Psoas muscle (tissue), 8 donors: ENCODE data around the gene CLBA1. TPM values are rescaled to one million over a fixed set of nuclear protein-coding genes. Genes with fewer than 3 reads are reported as not detected.

Experiments
- ATAC-seq, 4 donors: fragments of 200-7000 bp; cut with Tn5 transposase; one replicate each; pipeline ENCODE4 v1.9.1; 2020; ENCODE audit warnings: moderate library complexity in 3 of 4, mild to moderate bottlenecking in 2 of 4
- DNase-seq, 2 donors: peaks; one replicate each; pipeline ENCODE4 v3.0.0-alpha.2; 2020
- H3K27ac ChIP-seq: fragments of 200-600 bp; one replicate; pipeline ENCODE4 v1.8.0; 2022
- H3K27me3 ChIP-seq, 3 donors: fragments of 200-600 bp in 1 of 3; one replicate each; pipeline versions ENCODE4 v1.6.1 to v1.8.0; 2013 to 2022; ENCODE audit warnings: low read length in 2 of 3, mild to moderate bottlenecking in 2 of 3, moderate library complexity in 1 of 3; ENCODE audit not compliant: insufficient read depth in 3 of 3
- H3K36me3 ChIP-seq, 2 donors: fragments of 200-600 bp in 1 of 2; one replicate each; pipeline versions ENCODE4 v1.6.1 to v1.8.0; 2013 to 2022; ENCODE audit warnings: low read depth in 1 of 2, mild to moderate bottlenecking in 1 of 2, moderate library complexity in 1 of 2; ENCODE audit not compliant: insufficient read depth in 1 of 2
- H3K4me1 ChIP-seq: fragments of 200-600 bp; one replicate; pipeline ENCODE4 v1.8.0; 2022
- H3K4me3 ChIP-seq: fragments of 200-600 bp; one replicate; pipeline ENCODE4 v1.8.0; 2022; ENCODE audit warnings: mild to moderate bottlenecking
- H3K9me3 ChIP-seq: fragments of 200-600 bp; one replicate; pipeline ENCODE4 v1.8.0; 2022
- WGBS, 3 donors: extraction: QIAGEN DNeasy Blood & Tissue Kit; methylation state at CpG; one replicate each; pipeline versions ENCODE4 v1.1.6 to v1.1.7; 2013; 5-methylcytosine and 5-hydroxymethylcytosine counted together
- intact Hi-C, 2 donors: fragments of 100-400 bp; cut with DNase I; formaldehyde crosslinking; loops; one replicate each; pipeline versions ENCODE4 v1.11.0 to v1.14.2; 2022
- polyA plus RNA-seq, 3 donors: library from polyadenylated mRNA; stranded (reverse); fragments of 200-250 nt; gene quantifications; one replicate each; pipeline ENCODE4 v1.2.3, GENCODE V29; 2013
- total RNA-seq, 4 donors: library from RNA; stranded (reverse); fragmentation: NEBNext Ultra II Directional in 2 of 4; extraction: Animal tissue kit (Norgen Biotek cat#: 25700) in 2 of 4; gene quantifications; one replicate each; pipeline versions ENCODE4 v1.2.1 to v1.2.4, GENCODE V29; 2021 to 2023
- TF ChIP-seq, protein P1 (sequence below): fragments of 200-600 bp; IDR thresholded peaks from one replicate; pipeline ENCODE4 v1.8.0; 2022; ENCODE audit warnings: antibody characterized with exemption
- donor health status: healthy with polysubstance abuse.
- donor health status: DM: no; HTN: no; CAD: no; lungs with moderate emphysema.
- donor health status: Bipolar disorder and iron deficiency.
- donor health status: healthy.
- donor health status: DM: yes; HTN: yes; CAD: no.
- donor health status: DM: no; HTN: no; CAD: no.
- donor health status: DM: no; HTN: no; CAD: no.
- donor health status: DM: yes; HTN: yes; CAD: no.

The CLBA1 gene
- total and polyA plus RNA-seq, 7 donors, result 1.3 to 6.8 (median 1.7) TPM

DNA sequence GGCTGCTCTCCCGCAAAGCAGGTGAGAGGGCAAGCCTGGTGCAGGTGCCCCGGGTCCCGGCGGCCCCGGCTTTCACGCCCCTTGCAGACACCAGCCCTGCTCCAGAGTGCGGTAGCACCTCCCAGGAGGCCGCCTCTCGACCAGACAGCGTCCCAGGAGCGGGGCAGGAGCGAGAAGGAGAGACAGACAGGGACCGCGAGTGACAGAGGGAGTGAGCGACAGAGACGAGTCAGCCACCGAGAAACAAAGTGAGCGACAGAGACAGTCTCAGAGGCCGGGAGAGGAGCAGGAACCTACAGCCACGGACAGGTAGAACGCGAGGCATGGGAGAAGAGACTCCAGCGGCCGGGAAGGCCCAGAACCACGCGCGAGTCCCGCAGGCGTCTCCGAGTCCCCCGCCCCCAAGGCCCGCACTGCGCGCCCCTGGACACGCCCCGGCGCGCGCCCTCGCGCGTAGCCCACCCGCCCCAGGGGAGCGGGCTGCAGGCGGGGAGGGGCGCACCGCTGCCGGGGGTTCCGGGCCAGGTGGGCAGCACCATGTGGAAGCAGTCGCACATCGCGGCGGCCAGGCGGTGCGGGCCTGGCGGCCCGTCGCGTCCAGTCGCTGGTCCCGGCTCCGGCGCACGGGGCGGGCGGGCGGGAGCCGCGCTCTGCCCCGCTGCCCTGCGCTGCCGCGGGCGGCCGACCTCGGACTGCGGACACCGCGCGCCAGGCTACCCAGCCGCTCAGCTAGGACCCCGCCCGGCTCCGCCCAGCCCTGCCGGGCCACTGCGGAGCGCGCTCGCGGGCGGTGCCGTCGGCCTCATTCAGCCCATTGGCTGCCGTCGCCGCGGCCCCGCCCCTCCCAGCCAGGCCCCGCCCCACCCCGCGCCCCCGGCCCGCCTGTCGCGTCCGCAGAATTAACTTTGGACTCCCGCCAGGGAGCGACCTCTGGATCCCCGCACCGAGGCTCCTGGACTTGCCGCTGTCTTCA lies 7.6 kb upstream of the CLBA1 start, which contains the start of gene AHNAK2:
Gene AHNAK2, minus strand, starts transcription at position 694 of the 973 bp plus-strand sequence. Its CDS starts 137 bp downstream, at position 557.
- WGBS, 3 donors, result 4 to 9% (median 8%) methylated on average over 52 to 111 of the region's 111 CpGs
- no peak within 1 kb of the TSS for H3K27ac ChIP-seq
- TF ChIP-seq, protein P1, sequence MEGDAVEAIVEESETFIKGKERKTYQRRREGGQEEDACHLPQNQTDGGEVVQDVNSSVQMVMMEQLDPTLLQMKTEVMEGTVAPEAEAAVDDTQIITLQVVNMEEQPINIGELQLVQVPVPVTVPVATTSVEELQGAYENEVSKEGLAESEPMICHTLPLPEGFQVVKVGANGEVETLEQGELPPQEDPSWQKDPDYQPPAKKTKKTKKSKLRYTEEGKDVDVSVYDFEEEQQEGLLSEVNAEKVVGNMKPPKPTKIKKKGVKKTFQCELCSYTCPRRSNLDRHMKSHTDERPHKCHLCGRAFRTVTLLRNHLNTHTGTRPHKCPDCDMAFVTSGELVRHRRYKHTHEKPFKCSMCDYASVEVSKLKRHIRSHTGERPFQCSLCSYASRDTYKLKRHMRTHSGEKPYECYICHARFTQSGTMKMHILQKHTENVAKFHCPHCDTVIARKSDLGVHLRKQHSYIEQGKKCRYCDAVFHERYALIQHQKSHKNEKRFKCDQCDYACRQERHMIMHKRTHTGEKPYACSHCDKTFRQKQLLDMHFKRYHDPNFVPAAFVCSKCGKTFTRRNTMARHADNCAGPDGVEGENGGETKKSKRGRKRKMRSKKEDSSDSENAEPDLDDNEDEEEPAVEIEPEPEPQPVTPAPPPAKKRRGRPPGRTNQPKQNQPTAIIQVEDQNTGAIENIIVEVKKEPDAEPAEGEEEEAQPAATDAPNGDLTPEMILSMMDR, result no peak
- DNase-seq (peak; percentile 83 to 85), ATAC-seq (peak; percentile 58 to 81 (median 78))
- H3K27me3 ChIP-seq, result peaks cover 0 to 4% (median 0%) of the 10 kb centered on the region in 3 donors
- H3K4me1 ChIP-seq, result peaks cover 33% of the 10 kb centered on the region
- H3K4me3 ChIP-seq, result peak within 1 kb of the TSS; percentile 69
- H3K36me3 ChIP-seq, result no peaks in the 10 kb centered on the region
- no peaks in the 10 kb centered on the region for H3K9me3 ChIP-seq
- intact Hi-C loops, result no loop called here

DNA sequence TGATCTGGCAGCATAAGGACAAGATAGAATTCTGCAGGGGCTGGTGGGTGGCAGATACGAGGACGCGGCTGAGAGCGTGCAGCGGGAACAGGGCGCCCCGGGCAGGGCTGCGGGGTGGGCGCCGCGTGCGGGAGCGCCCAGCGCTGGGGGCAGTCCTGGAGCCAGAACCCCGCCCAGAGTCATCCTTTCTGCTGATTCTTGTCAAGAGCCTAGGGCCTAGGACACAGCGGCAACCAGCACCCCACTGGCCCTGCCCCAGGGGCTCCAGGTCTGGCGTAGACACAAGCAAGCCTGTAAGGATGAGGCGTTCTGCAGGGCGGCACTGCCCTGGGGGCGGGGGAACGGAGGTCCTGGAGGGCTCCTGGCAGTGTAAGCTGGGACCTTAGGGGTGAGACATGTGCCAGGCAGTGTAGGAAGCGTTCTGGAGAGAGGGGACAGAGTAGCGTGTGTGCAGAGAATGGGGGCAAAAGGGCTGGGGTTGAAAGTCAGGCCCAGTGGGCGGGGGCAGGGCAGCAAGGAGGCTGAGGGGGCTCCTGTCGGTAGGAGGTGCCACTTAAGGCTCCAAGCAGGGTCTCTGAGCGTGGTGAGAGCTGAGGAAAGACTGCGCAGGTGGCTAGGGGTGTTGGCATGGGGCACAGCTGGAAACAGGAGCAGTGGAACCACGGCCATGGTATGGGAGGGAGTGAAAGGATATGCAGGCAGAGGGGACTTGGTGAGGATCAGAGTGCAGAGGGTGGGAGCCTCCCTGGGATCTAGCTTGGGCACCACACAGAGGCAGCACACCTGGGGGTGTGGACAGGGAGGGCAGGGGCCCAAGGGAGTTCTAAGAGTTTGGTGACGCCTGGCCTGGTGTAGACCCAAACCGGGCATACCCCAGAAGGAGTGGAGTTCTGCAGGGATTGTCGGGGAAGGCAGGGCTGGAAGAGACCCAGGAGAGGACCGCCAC lies 6.6 kb upstream of the CLBA1 start:
- peak overlapping the region; percentile 69 for H3K4me3 ChIP-seq
- ATAC-seq (no peak), DNase-seq (peak in 1 of 2 donors; percentile 52)
- TF ChIP-seq, protein P1, result no peak
- 65 to 67% (median 67%) methylated on average over 31 to 32 of the region's 32 CpGs for WGBS, 3 donors
- H3K27me3 ChIP-seq, result peaks cover 0 to 4% (median 0%) of the 10 kb centered on the region in 3 donors
- no peaks in the 10 kb centered on the region for H3K36me3 ChIP-seq
- no peak overlapping the region for H3K27ac ChIP-seq
- intact Hi-C loops, result no loop called here
- H3K9me3 ChIP-seq, result no peaks in the 10 kb centered on the region
- H3K4me1 ChIP-seq, result peaks cover 27% of the 10 kb centered on the region

DNA sequence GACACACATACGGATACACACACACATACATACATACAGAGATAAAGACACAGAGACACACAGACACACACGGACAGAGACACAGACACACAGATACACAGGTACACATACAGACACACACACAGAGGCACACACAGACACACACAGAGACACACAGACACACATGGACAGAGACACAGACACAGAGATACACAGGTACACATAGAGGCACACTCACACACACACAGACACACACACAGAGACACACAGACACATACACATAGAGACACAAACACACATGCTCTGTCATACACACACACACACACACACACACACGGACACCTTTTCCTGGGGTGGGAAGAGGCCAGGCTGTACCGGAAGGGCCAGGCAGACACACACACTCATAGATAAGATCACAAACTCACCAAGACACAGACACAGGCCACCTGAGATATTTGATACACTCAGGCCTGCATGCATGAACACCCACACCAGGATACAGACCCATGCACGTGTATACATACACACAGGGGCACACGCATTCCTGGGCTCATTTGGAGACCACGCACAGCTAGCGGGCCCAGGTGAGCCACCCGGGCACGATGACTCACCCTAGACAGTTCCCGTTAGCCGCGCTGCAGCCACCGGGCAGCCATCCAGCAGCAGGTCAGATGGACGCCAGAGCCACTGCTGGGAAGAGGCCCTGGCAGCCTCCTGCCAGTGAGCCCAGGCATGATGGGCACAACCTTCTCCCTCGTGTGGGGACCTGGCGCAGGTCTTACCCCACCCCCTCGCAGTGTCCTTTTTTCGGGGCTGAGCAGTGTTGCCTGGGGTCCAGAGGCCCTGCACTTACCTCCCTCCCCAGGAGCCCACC lies 5.6 kb upstream of the CLBA1 start:
- TF ChIP-seq, protein P1, result no peak
- Histone ChIP-seq H3K27ac (peak overlapping the region; percentile 39), H3K4me1 (peaks cover 27% of the 10 kb centered on the region), H3K4me3 (no peak overlapping the region), H3K36me3 (no peaks in the 10 kb centered on the region), H3K9me3 (no peaks in the 10 kb centered on the region), H3K27me3 (peaks cover 0 to 4% (median 0%) of the 10 kb centered on the region in 3 donors)
- DNase-seq, result peak; percentile 78 to 86
- intact Hi-C loops, result loop anchor here in 1 of 2 donors (2.0 kb wide), 1 partner anchor 41 kb away; the partner anchor contains the start of gene CDCA4
- peak; percentile 73 to 82 (median 78) for ATAC-seq
- 47 to 52% (median 47%) methylated on average over 19 of the region's 19 CpGs for WGBS, 3 donors
